Panc1 (cell line): ENCODE measurements around the gene SMIM12. TPM values are rescaled to one million over a fixed set of nuclear protein-coding genes. Genes with fewer than 3 reads are reported as not detected.

ENCODE experiments used
- ATAC-seq: fragments of 200-7000 bp; cut with Tn5 transposase; 2 replicates; pipeline ENCODE4 v1.9.1; 2020; ENCODE audit warnings: mild to moderate bottlenecking, moderate library complexity
- BruUV-seq: library from RNA; stranded (reverse); fragments of 400-500 nt; replicated peaks from 2 replicates; lab custom pipeline; 2021; lab: Mats Ljungman, UMichigan
- CTCF ChIA-PET: fragments of 300-600 bp; sonication (Branson Sonifier 250); formaldehyde crosslinking; loops from one replicate; lab custom pipeline; 2022; ENCODE audit warnings: antibody characterized with exemption; lab: Charles Lee
- POLR2A ChIA-PET: fragments of 300-600 bp; sonication (Branson Sonifier 250); formaldehyde crosslinking; loops from one replicate; lab custom pipeline; 2022; ENCODE audit warnings: antibody characterized with exemption; lab: Charles Lee
- DNase-seq: peaks from one replicate; pipeline ENCODE4 v3.0.0-alpha.2; 2010; ENCODE audit warnings: low read depth, low spot score
- H3K27ac ChIP-seq: 2 replicates; pipeline ENCODE4 v1.5.1; 2011; ENCODE audit warnings: mild to moderate bottlenecking, low read length, inconsistent platforms
- H3K27me3 ChIP-seq: fragments of 200-500 bp; sonication (Bioruptor generic); 2 replicates; pipeline ENCODE4 v1.6.0; 2014; ENCODE audit warnings: low read length, inconsistent platforms; ENCODE audit not compliant: control insufficient read depth, insufficient read depth
- H3K36me3 ChIP-seq: fragments of 200-500 bp; sonication (Bioruptor generic); 2 replicates; pipeline ENCODE4 v1.5.1; 2014; ENCODE audit warnings: inconsistent platforms, mild to moderate bottlenecking, low read length, moderate library complexity; ENCODE audit not compliant: control insufficient read depth, insufficient read depth
- H3K4me1 ChIP-seq: 2 replicates; pipeline ENCODE4 v1.5.1; 2011; ENCODE audit warnings: inconsistent platforms, mild to moderate bottlenecking, low read length, moderate library complexity; ENCODE audit not compliant: control insufficient read depth, insufficient read depth
- H3K4me3 ChIP-seq, 2 experiments: 2 replicates each; pipeline ENCODE4 v1.5.1; 2011 to 2012; ENCODE audit warnings: low read depth in 2 of 2, low read length in 2 of 2, mild to moderate bottlenecking in 2 of 2, inconsistent platforms in 1 of 2, moderate library complexity in 1 of 2
- H3K9me3 ChIP-seq: fragments of 200-500 bp; sonication (Bioruptor generic); 2 replicates; pipeline ENCODE4 v1.5.1; 2014; ENCODE audit warnings: low read depth, mild to moderate bottlenecking, inconsistent platforms, low read length, moderate library complexity; ENCODE audit not compliant: control insufficient read depth, insufficient read depth
- POLR2AphosphoS5 ChIP-seq: IDR thresholded peaks from 2 replicates; pipeline ENCODE4 v1.6.1; 2012; ENCODE audit warnings: mild to moderate bottlenecking, low read depth, low read length, moderate library complexity
- SIN3A ChIP-seq: IDR thresholded peaks from 2 replicates; pipeline ENCODE4 v1.6.1; 2012; ENCODE audit warnings: low read depth, mild to moderate bottlenecking, low read length, moderate library complexity, borderline replicate concordance; ENCODE audit not compliant: insufficient read depth
- TCF7L2 ChIP-seq: IDR thresholded peaks from 2 replicates; pipeline ENCODE4 v1.6.1; 2011; ENCODE audit warnings: mild to moderate bottlenecking, low read depth, low read length, inconsistent platforms
- in situ Hi-C: cut with HindIII; loops from 2 replicates; pipeline ENCODE4 v1.10.0; 2016; ENCODE audit warnings: low sequenced_read_pairs, low pct_unique_long_range_greater_than_20kb
- intact Hi-C: fragments of 100-400 bp; cut with micrococcal nuclease; formaldehyde crosslinking; loops from one replicate; pipeline ENCODE4 v1.10.0; 2022; ENCODE audit not compliant: unreplicated experiment
- total RNA-seq: library from RNA; stranded (reverse); gene quantifications from one replicate; pipeline ENCODE4 v1.2.1, GENCODE V29; 2021; ENCODE audit not compliant: unreplicated experiment
- TF ChIP-seq, protein P1 (sequence below): fragments of 450-650 bp; IDR thresholded peaks from 2 replicates; pipeline ENCODE4 v1.5.1; 2017; ENCODE audit warnings: mild to moderate bottlenecking
- TF ChIP-seq, protein P2 (sequence below), 2 experiments: IDR thresholded peaks; 2 replicates each; pipeline ENCODE4 v1.6.1; 2011 to 2012; ENCODE audit warnings: low read depth in 2 of 2, control low read depth in 1 of 2, low read length in 1 of 2, mild to moderate bottlenecking in 1 of 2, moderate library complexity in 1 of 2; ENCODE audit not compliant: insufficient read depth in 1 of 2

Gene SMIM12
- total RNA-seq, 1 experiment from 2014 or later, result 47.5 TPM

DNA sequence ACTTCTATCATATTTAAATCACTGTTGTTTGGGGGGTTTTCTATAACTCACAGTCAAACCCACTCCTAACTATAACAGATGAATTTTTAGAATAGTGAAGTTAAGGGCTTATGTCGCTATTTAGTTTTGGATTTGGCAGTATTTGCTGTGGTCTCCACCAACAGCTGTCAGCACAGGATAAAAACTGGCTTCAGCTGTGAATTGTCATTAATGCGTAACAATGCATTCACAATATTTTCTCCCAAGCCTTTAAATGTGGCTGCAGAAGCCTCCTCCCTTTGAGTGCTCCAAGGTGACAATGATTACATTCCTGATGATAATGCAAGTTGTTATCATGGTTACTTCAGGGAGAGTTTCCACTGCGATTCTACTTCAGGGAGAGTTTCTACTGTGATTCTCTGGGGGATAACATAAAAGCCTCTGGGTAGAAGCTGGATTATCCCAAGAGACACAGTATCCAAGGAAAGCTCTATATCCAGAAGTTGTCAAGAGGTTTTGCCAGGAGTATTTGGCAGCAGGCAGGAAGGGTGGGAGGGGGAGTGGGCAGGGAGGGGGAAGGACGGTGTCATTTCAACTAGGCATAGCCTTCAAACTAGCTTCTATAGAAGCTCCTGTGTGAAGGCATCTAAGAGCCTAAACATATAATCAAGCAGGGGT lies 14.9 kb upstream of the SMIM12 start:
- no peaks in the 10 kb centered on the region for H3K9me3 ChIP-seq
- H3K4me3 ChIP-seq, result no peak overlapping the region
- intact Hi-C loops (no loop called here), in situ Hi-C loops (no loop called here)
- CTCF ChIA-PET, result no interaction called here
- ATAC-seq, result no peak
- H3K36me3 ChIP-seq, result no peaks in the 10 kb centered on the region
- no TSS peak for BruUV-seq
- DNase-seq, result no peak
- POLR2A ChIA-PET, result no interaction called here
- H3K27me3 ChIP-seq, result peaks cover 29% of the 10 kb centered on the region
- H3K27ac ChIP-seq, result no peak overlapping the region
- TF ChIP-seq TCF7L2 (no peak), SIN3A (no peak), POLR2AphosphoS5 (no peak)
- TF ChIP-seq, protein P1, sequence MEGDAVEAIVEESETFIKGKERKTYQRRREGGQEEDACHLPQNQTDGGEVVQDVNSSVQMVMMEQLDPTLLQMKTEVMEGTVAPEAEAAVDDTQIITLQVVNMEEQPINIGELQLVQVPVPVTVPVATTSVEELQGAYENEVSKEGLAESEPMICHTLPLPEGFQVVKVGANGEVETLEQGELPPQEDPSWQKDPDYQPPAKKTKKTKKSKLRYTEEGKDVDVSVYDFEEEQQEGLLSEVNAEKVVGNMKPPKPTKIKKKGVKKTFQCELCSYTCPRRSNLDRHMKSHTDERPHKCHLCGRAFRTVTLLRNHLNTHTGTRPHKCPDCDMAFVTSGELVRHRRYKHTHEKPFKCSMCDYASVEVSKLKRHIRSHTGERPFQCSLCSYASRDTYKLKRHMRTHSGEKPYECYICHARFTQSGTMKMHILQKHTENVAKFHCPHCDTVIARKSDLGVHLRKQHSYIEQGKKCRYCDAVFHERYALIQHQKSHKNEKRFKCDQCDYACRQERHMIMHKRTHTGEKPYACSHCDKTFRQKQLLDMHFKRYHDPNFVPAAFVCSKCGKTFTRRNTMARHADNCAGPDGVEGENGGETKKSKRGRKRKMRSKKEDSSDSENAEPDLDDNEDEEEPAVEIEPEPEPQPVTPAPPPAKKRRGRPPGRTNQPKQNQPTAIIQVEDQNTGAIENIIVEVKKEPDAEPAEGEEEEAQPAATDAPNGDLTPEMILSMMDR, result no peak
- TF ChIP-seq, protein P2, sequence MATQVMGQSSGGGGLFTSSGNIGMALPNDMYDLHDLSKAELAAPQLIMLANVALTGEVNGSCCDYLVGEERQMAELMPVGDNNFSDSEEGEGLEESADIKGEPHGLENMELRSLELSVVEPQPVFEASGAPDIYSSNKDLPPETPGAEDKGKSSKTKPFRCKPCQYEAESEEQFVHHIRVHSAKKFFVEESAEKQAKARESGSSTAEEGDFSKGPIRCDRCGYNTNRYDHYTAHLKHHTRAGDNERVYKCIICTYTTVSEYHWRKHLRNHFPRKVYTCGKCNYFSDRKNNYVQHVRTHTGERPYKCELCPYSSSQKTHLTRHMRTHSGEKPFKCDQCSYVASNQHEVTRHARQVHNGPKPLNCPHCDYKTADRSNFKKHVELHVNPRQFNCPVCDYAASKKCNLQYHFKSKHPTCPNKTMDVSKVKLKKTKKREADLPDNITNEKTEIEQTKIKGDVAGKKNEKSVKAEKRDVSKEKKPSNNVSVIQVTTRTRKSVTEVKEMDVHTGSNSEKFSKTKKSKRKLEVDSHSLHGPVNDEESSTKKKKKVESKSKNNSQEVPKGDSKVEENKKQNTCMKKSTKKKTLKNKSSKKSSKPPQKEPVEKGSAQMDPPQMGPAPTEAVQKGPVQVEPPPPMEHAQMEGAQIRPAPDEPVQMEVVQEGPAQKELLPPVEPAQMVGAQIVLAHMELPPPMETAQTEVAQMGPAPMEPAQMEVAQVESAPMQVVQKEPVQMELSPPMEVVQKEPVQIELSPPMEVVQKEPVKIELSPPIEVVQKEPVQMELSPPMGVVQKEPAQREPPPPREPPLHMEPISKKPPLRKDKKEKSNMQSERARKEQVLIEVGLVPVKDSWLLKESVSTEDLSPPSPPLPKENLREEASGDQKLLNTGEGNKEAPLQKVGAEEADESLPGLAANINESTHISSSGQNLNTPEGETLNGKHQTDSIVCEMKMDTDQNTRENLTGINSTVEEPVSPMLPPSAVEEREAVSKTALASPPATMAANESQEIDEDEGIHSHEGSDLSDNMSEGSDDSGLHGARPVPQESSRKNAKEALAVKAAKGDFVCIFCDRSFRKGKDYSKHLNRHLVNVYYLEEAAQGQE (IDR thresholded peaks at IDR 0.05; ENCODE audit: insufficient read depth in 1 of 2, low read depth in 2 of 2, low read length in 1 of 2), result no peak
- no peaks in the 10 kb centered on the region for H3K4me1 ChIP-seq

DNA sequence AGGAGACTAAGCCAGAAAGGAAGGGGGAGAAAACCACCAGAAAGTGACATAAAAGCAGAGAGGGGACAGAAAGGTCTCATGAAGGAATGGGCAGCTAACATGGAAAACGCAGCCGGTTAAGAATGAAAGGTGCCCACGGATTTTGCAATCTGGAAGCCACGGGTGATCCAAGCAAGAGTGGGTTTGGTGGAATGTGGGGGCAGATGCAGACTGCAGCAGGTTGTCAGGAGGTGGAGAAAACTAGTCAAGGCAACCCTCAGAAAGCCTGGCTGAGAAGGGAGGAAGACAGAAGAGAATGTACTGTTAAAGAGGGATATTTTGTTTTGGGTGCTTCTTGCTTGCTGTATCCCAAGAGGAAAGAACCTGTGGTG lies 12.6 kb upstream of the SMIM12 start:
- no peak for ATAC-seq
- Histone ChIP-seq H3K4me3 (no peak overlapping the region), H3K36me3 (no peaks in the 10 kb centered on the region), H3K4me1 (no peaks in the 10 kb centered on the region), H3K9me3 (no peaks in the 10 kb centered on the region), H3K27ac (no peak overlapping the region), H3K27me3 (peaks cover 24% of the 10 kb centered on the region)
- CTCF ChIA-PET, result no interaction called here
- in situ Hi-C loops, result no loop called here
- POLR2A ChIA-PET, result no interaction called here
- no peak for DNase-seq
- intact Hi-C loops, result no loop called here
- no TSS peak for BruUV-seq
- TF ChIP-seq SIN3A (no peak), POLR2AphosphoS5 (no peak), TCF7L2 (no peak)
- TF ChIP-seq, protein P2 (IDR thresholded peaks at IDR 0.05; ENCODE audit: insufficient read depth in 1 of 2, low read depth in 2 of 2, low read length in 1 of 2), result no peak
- TF ChIP-seq, protein P1, result no peak
